ENCODE results near the gene TTLL9.

TTLL9 gene

GRCh38 chr20:31858760-31859083, 11.7 kb upstream of the TTLL9 start:
- Mint-ChIP-seq H3K27ac (no peak overlapping the region), H3K9me3 (no peaks in the 10 kb centered on the region), H3K27me3 (ENCODE audit: low read depth) (peaks cover 42% of the 10 kb centered on the region), H3K36me3 (ENCODE audit: low read depth) (no peaks in the 10 kb centered on the region), H3K4me1 (ENCODE audit: low read depth) (peaks cover 5% of the 10 kb centered on the region), H3K4me3 (no peak overlapping the region)
- DNase-seq (ENCODE audit: low spot score) = no peak

DNA sequence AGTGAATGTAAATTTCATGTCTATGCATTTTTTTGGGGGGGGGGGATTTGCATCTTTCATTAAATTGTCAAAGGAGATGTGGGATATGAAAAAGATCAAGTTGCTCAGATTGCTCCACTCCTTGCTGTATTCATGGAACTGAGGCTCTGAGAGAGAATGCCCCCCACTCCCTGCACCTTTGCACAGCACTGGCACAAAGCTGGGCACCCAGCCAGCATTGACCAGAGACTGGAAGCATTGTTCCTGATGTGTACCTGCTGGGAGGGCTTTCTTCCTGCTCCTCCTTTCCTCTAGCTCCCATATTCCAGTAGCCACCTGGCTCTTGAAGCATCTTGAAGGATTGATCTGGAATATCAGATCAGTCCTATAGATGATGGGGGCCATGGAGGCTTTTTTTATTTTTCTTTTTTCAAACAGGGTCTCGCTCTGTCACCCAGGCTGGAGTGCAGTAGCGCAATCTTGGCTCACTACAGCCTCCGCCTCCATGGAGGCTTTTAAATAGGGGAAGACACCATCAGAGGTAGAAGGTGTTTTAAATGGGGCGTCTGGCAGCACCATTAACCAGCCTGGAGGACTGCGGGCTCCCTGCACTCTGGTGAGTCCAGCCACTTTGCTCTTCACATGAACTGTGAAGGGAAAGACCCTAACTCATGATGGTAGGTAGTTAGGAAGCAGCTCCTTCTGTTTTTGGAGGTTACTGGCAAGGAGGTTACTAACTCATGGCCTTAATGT, 11.0 kb upstream of the TTLL9 start:
- no peak overlapping the region for H3K4me3 Mint-ChIP-seq
- H3K27me3 Mint-ChIP-seq (ENCODE audit: low read depth) = peaks cover 42% of the 10 kb centered on the region

DNA sequence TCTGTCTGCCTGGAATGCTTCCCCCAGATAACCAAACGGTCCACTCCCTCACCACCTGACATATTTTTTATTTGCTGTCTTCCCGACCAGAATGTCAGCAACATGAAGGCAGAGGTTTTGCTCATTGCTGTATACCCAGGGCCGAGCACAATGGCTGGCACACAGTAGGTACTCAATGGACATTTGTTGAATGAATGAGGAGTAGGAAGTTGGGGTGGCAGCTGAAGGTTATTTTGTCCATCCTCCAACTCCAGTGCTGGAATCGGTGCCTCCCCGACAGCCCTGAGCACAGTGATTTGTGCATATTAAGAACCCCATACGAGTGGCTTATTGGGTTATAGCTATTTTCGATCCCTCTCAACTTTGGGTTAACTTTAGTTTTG, 10.4 kb upstream of the TTLL9 start:
- Mint-ChIP-seq H3K27me3 (ENCODE audit: low read depth) (peaks cover 42% of the 10 kb centered on the region), H3K4me3 (no peak overlapping the region), H3K9me3 (no peaks in the 10 kb centered on the region), H3K36me3 (ENCODE audit: low read depth) (no peaks in the 10 kb centered on the region), H3K4me1 (ENCODE audit: low read depth) (peaks cover 5% of the 10 kb centered on the region), H3K27ac (no peak overlapping the region)
- DNase-seq (ENCODE audit: low spot score) = no peak

More for the DNA sequence above, 11.0 kb upstream of the TTLL9 start:
- H3K4me1 Mint-ChIP-seq (ENCODE audit: low read depth) = peaks cover 5% of the 10 kb centered on the region
- H3K9me3 Mint-ChIP-seq = no peaks in the 10 kb centered on the region
- no peak for DNase-seq (ENCODE audit: low spot score)
- no peak overlapping the region for H3K27ac Mint-ChIP-seq
- no peaks in the 10 kb centered on the region for H3K36me3 Mint-ChIP-seq (ENCODE audit: low read depth)

DNA sequence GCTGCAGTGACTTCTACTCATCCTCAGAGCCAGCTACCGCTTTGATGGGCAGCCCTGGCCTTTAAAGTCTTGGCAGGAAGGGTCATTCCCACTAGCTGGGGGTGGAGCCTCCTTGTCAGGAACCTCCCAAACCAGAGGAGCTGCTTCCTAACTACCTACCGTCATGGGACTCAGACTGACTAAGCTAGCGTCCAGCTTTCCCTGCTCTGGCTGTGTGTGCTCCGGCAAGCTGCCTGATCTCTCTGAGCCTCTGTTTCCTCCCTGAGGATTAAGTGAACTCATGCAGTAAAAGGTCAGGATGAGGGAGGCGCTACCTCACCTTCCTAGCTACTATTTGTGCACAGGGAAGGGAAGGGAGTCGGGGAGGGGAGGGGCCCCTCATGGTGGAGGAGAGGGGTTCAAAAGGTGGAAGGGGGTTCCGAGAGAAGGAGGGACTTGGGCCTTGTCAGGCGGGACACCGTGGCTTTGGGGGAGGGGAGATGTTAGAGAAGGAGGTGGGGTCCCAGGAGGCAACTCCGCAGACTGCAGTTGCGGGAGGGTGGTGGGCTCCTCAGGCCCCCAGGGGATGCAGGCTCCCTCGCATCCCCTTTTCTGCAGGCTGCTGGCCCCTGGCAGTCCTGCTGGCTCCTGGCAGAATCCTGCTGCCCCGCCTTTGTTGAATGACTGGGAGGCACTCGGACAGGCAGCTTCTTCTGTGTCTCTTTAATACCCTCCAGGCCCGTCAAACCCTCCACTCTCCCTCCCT, 9.9 kb upstream of the TTLL9 start:
- Mint-ChIP-seq H3K9me3 (no peaks in the 10 kb centered on the region), H3K4me1 (ENCODE audit: low read depth) (peaks cover 5% of the 10 kb centered on the region), H3K36me3 (ENCODE audit: low read depth) (no peaks in the 10 kb centered on the region), H3K27ac (no peak overlapping the region), H3K4me3 (peak overlapping the region; percentile 28), H3K27me3 (ENCODE audit: low read depth) (peaks cover 42% of the 10 kb centered on the region)
- no peak for DNase-seq (ENCODE audit: low spot score)

- DNase-seq (ENCODE audit: low spot score) = no peak
- Mint-ChIP-seq H3K36me3 (ENCODE audit: low read depth) (no peaks in the 10 kb centered on the region), H3K27ac (no peak overlapping the region), H3K9me3 (no peaks in the 10 kb centered on the region), H3K4me1 (ENCODE audit: low read depth) (peaks cover 5% of the 10 kb centered on the region), H3K27me3 (ENCODE audit: low read depth) (peaks cover 42% of the 10 kb centered on the region), H3K4me3 (peak overlapping the region; percentile 28)
Measured at GRCh38 chr20:31861135-31861384, 9.4 kb upstream of the TTLL9 start.

DNA sequence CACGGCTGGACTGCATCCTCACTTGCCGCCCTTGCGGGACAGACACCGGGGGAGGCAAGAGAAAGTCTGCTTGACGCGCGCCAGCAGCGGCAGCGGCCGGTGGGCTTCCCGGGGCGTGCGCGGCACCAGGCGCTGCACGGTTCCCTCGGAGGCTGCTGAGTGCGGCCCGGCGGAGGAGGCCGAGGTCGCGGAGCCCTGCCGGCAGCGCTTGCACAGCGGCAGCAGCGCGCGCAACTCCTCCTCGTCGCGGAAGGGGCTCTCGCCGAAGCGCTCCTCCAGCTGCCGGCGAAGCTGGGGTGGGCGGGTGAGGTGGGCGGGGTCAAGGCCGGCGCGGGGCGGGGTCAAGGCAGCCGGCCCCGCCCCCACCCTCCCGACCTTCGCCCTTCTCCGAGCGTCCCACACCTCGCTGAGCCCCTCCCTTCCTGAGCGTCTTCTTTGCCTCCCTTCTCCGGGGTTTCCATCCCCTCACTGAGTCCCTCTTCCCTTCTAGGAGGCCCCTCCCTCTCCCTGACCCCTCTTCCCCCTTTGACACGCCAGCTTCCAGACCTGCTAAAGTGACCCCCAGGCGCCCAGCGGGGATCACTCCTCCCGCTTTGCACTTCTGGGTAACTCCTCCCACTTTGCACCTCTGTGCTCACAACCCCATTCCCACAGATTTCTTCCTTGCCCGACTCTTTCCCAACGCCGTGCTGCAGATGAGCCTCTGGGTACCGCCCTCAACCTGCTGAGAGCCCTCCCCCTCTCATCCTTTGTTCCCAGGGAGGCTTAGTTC, 8.9 kb upstream of the TTLL9 start:
- H3K9me3 Mint-ChIP-seq = no peaks in the 10 kb centered on the region
- H3K27ac Mint-ChIP-seq = no peak overlapping the region
- H3K4me3 Mint-ChIP-seq = peak overlapping the region; percentile 77
- H3K36me3 Mint-ChIP-seq (ENCODE audit: low read depth) = no peaks in the 10 kb centered on the region
- peaks cover 42% of the 10 kb centered on the region for H3K27me3 Mint-ChIP-seq (ENCODE audit: low read depth)
- peaks cover 5% of the 10 kb centered on the region for H3K4me1 Mint-ChIP-seq (ENCODE audit: low read depth)
- DNase-seq (ENCODE audit: low spot score) = peak; percentile 59

- H3K27me3 Mint-ChIP-seq (ENCODE audit: low read depth) = peaks cover 46% of the 10 kb centered on the region
- no peaks in the 10 kb centered on the region for H3K36me3 Mint-ChIP-seq (ENCODE audit: low read depth)
- DNase-seq (ENCODE audit: low spot score) = no peak
- peaks cover 5% of the 10 kb centered on the region for H3K4me1 Mint-ChIP-seq (ENCODE audit: low read depth)
- no peaks in the 10 kb centered on the region for H3K9me3 Mint-ChIP-seq
- no peak overlapping the region for H3K27ac Mint-ChIP-seq
- H3K4me3 Mint-ChIP-seq = peak overlapping the region; percentile 77
Measured at GRCh38 chr20:31862157-31862470, 8.3 kb upstream of the TTLL9 start.

- no peaks in the 10 kb centered on the region for H3K36me3 Mint-ChIP-seq (ENCODE audit: low read depth)
- H3K4me3 Mint-ChIP-seq = no peak overlapping the region
- peaks cover 46% of the 10 kb centered on the region for H3K27me3 Mint-ChIP-seq (ENCODE audit: low read depth)
Measured at GRCh38 chr20:31862506-31862905, 7.9 kb upstream of the TTLL9 start.

GRCh38 chr20:31863296-31864085, 6.9 kb upstream of the TTLL9 start:
- Mint-ChIP-seq H3K36me3 (ENCODE audit: low read depth) (no peaks in the 10 kb centered on the region), H3K9me3 (no peaks in the 10 kb centered on the region), H3K27me3 (ENCODE audit: low read depth) (peaks cover 43% of the 10 kb centered on the region), H3K4me1 (ENCODE audit: low read depth) (peaks cover 5% of the 10 kb centered on the region), H3K4me3 (no peak overlapping the region), H3K27ac (no peak overlapping the region)
- DNase-seq (ENCODE audit: low spot score) = no peak

More at GRCh38 chr20:31862506-31862905, 7.9 kb upstream of the TTLL9 start:
- Mint-ChIP-seq H3K4me1 (ENCODE audit: low read depth) (peaks cover 5% of the 10 kb centered on the region), H3K27ac (no peak overlapping the region), H3K9me3 (no peaks in the 10 kb centered on the region)
- no peak for DNase-seq (ENCODE audit: low spot score)

- Mint-ChIP-seq H3K27ac (no peak overlapping the region), H3K9me3 (no peaks in the 10 kb centered on the region), H3K4me1 (ENCODE audit: low read depth) (peaks cover 7% of the 10 kb centered on the region), H3K27me3 (ENCODE audit: low read depth) (peaks cover 45% of the 10 kb centered on the region), H3K36me3 (ENCODE audit: low read depth) (no peaks in the 10 kb centered on the region), H3K4me3 (no peak overlapping the region)
- no peak for DNase-seq (ENCODE audit: low spot score)
Measured at GRCh38 chr20:31864521-31865400, 5.7 kb upstream of the TTLL9 start.

- Mint-ChIP-seq H3K27me3 (ENCODE audit: low read depth) (peaks cover 43% of the 10 kb centered on the region), H3K4me3 (no peak overlapping the region), H3K9me3 (no peaks in the 10 kb centered on the region)
Measured at GRCh38 chr20:31866221-31866620, 4.2 kb upstream of the TTLL9 start.

GRCh38 chr20:31868853-31869672, 1.4 kb upstream of the TTLL9 start:
- Mint-ChIP-seq H3K36me3 (ENCODE audit: low read depth) (no peaks in the 10 kb centered on the region), H3K27me3 (ENCODE audit: low read depth) (peaks cover 48% of the 10 kb centered on the region), H3K4me3 (no peak overlapping the region)

More at GRCh38 chr20:31866221-31866620, 4.2 kb upstream of the TTLL9 start:
- no peak for DNase-seq (ENCODE audit: low spot score)
- Mint-ChIP-seq H3K36me3 (ENCODE audit: low read depth) (no peaks in the 10 kb centered on the region), H3K4me1 (ENCODE audit: low read depth) (peaks cover 13% of the 10 kb centered on the region), H3K27ac (no peak overlapping the region)

DNA sequence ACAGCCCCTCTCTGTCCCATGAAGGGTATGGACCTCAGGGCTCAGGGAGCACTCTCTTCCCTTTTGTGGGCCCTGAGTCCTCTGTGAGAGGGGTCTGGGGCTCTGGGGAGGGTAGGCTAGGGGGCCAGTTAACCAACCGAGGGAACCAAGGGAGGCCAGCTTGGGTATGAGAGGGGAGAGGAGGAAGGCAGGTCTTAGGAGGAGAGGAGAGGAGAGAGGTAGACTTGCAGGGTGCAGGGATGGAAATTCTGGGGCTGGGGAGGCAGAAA, 827 bp upstream of the TTLL9 start:
- no peak overlapping the region for H3K27ac Mint-ChIP-seq
- peaks cover 8% of the 10 kb centered on the region for H3K4me1 Mint-ChIP-seq (ENCODE audit: low read depth)

More at GRCh38 chr20:31868853-31869672, 1.4 kb upstream of the TTLL9 start:
- H3K9me3 Mint-ChIP-seq = no peaks in the 10 kb centered on the region
- DNase-seq (ENCODE audit: low spot score) = no peak
- no peak overlapping the region for H3K27ac Mint-ChIP-seq
- peaks cover 8% of the 10 kb centered on the region for H3K4me1 Mint-ChIP-seq (ENCODE audit: low read depth)

More for the DNA sequence above, 827 bp upstream of the TTLL9 start:
- DNase-seq (ENCODE audit: low spot score) = no peak
- Mint-ChIP-seq H3K4me3 (peak overlapping the region; percentile 74), H3K36me3 (ENCODE audit: low read depth) (no peaks in the 10 kb centered on the region), H3K27me3 (ENCODE audit: low read depth) (peaks cover 52% of the 10 kb centered on the region), H3K9me3 (no peaks in the 10 kb centered on the region)
